GM18870 (cell line): ENCODE results near the gene THAP11.

Experiments used
- ATAC-seq: cut with Tn5 transposase; IDR thresholded peaks from one replicate; pipeline ENCODE4 v1.9.1; 2021; ENCODE audit warnings: moderate library complexity; ENCODE audit not compliant: unreplicated experiment

Gene THAP11

DNA sequence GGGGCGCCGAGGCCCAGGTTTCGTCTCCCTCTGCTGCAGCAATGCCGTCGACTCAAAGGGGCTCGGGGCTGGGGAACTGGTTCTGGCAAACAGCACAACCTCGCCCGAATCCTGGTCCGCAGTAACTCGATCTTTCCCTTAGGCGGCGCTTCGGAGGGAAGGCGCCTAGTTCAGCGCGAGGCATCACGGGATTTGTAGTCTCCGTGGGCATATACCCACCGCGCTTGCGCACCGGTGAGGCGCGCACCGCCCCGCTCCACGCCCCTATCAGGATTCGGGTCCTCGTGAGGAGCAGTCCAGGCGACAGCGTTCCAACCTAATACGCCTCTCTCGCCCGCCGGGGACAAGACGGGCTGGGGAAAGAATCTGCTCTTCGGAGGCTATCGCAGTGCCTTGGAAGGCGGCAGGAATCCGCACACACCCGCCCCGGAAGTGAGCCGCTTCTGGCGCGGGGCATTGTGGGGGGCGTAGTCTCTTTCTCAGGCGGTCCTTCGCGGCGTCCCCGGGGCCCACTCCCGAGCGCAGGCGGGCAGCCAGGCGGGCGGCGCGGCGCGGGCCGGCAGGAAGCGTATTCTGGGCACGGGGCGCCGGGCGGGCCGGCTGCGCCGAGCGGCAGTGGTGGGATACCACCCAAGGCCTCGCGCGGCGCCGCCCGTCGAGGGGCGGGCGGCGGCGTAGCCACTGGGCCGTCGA is at the start of gene THAP11:
Gene THAP11, plus strand, starts transcription at position 505 of the 693 bp plus-strand sequence. CDS start 235 bp downstream, outside the sequence.
- peak; percentile 47 for ATAC-seq

DNA sequence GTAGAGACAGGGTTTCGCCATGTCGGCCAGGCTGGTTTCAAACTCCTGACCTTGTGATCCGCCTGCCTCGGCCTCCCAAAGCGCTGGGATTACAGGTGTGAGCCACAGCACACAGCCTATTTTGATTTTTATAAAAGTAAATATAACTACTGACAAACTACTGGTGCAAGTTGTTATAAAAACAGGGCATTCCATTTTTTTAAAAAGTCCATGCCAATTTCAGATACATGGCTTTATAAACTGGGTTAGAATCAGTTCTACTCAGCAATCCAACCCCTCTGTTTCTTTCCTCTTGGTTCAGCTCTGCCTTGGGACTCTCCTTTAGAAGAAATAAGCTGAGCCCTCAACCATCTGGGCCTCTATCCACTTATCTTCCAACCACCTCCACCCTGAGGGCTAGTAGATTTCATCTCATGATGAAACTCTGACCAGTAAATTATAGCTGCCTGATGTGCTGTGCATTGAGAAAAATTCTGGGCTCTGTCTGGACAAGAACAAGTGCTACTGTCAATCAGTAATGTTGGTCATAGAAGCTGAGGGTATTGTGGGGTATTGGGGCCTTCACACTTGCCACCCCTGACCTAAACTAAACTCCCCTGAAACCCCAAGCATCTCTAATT is 45.9 kb upstream of the THAP11 start:
- no peak for ATAC-seq

DNA sequence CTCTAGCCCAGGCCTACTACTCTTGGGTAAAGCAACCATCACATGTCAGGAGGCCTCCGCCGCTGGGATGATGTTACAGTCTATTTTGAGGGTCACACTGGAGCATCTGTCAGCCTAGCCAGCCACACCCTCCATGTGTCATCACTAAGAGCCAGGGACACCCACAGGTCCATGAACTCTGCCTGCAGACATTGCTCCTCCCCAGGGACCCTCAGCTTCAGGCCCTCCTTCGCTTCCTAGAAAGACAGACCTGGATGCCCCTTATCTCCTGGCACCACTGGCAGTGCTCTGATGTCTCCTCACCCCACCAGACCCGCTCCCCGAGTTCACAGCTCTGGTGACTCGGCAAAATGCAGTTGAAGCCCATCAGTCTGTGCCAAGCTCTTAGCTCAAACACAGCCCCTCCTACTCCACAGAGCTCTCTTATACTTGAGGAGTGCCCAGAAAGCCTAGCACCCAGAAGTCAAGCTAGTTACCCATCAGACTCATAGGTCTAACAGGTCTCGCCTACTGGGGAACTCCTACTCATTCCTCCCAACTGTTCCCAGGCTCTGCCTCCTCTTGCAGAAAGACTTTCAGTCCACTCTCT is 41.7 kb upstream of the THAP11 start:
- ATAC-seq: no peak

DNA sequence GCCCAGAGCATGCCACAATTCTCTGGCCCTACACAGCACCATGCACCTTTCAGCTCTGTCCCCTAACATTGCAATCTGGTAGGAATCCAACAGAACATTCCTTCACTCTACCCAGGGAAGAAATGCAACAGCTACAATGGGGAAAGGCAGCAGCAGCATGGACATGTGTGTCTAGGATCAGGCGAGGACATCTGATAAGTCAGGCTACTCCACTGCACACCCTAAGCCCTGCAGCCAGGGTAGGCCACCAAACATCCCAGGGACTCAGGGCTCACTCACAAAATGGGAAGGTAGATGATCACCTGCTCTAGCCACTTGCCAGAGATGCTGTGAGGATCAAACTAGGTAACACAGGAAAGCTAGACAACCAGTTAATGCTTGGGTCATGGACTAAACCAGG is 40.9 kb upstream of the THAP11 start:
- no peak for ATAC-seq

DNA sequence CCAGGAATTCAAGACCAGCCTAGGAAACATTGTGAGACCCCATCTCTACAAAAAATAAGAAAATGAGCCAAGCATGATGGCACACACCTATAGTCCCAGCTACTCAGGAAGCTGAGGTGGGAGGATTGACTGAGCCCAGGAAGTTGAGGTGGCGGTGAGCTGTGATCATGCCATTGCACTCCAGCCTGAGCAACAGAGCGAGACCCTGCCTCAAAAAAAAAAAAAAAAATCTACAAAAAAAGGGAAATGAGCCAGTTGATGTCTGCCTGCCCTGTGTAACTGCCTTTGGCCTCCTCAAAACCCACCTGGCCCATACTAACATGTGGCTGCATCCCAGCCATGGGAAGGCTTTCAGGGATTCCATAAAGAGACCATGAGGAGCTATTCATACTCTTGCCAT is 40.2 kb upstream of the THAP11 start:
- no peak for ATAC-seq

DNA sequence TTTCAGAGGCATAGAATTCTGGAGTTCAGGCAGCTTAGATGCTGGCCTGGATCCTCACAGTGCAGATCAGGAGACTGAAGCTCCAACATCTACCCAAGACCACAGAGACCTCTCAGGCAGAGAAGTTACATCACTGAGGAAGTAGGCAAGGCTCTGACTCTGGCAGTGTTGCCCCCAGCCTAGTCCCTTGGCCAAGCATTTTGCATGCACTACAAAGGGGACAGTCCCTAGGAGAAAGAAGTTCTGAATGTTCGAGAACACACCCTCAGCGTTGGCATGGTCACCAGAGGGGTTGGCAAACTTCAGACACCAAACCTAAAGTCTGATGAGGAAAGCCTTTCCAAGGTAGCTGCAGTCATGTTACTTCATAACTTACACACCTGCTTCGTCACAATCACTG is 38.2 kb upstream of the THAP11 start:
- no peak for ATAC-seq

DNA sequence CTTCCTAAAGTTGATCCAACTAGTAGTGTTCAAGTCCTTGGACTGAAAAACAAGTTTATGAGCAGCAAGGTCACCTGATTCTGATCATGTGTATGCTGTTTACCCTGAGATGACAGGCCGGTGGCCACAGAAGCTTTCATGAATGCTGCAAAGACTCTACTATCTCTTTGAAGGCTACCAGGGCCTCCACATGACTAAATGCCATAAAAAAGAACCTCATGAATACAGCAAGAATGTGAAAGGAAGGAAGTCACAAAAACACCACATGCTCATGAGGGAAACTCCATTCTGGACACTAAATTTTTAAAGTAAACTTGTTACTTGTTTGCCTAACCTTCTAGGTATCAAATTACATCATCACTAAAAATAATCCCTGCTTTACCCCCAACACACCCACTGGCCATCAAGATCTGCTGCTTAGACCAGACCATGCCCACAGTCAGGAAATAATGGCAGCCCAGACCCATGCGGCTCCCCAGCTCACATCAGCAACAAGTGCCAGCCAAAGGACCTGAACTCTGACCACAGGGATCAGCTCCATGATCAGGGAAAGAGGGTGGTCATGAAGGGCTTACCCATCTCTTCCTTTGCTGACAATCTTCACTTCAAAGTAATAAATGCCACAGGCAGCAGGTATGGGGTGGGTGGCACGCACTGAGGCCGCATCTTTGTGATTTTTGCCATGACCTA is 37.1 kb upstream of the THAP11 start:
- ATAC-seq: no peak

DNA sequence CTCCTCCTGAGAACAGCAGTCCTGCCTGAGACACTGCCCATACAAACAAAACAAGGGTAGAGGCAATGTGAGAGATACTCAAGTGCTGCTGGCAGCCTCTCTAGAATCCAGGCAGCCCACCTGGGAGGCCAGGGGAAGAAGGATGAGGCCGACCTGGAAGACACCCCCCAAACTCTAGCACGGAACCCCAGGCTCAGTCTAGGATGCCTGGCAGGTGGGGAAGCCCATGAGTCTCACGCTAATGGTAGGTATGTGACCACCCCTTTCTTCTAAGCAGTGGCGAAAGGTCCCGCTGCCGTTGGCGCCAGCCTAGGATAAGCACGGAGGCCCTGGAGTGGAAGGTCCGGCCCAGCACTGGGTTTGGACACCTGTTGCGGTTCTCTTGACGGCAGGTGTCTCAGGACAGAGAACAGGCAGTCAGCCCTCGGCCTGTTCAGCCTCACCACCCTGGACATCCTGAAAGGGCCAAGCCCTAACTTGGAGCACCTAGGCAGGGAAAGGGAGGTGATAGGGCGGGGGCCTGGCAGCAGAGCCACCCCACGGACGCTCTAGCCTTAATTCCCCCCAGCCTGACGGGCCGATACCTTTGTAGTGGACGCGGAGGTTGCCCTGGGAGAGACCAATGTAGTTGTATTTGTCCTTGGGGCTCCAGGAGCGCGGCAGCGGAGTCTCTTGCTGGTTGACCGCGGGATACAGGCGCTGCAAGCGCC is 36.2 kb upstream of the THAP11 start:
- ATAC-seq: peak; percentile 3

DNA sequence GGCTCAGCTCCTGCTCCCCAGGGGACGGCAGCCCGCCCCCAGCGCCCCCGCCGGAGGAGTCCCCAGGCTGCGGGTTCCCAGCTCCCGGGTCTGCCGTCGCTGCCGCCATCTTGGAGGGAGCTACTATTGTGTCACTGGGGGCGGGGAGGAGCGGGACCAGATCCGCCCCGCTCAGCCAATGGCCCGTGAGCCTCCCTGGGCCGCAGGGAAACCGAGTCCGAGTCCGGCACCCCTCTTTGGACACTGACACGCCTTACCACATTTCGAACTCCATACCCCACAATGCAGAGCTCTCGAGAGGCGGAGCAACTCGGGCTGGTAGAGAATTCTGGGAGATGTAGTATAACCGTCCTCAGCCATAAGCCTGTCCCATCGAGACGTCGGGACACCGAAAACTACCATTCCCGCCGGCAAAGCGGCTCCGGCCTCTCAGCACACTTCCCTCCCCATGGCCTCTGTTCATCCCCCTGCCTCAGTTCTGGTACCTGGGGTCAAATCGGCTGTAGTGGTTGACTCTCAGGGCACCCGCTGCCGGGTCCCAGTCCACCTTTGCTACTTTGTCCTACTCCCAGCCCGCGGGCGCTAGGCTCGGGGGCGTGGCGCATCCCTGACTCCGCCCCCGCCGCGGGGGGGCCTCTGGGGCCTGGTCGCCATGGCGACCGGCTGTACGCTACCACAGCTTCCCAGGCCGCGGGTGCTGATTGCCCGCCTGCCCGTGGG is 35.5 kb upstream of the THAP11 start, which contains the start of the genes RANBP10 and TSNAXIP1:
Gene RANBP10, minus strand, starts transcription at position 133 of the 720 bp plus-strand sequence. Its CDS starts 24 bp downstream, at position 109.
Gene TSNAXIP1, plus strand, starts transcription at position 462 of the 720 bp plus-strand sequence. CDS start 261 bp downstream, outside the sequence.
- peak; percentile 93 for ATAC-seq

DNA sequence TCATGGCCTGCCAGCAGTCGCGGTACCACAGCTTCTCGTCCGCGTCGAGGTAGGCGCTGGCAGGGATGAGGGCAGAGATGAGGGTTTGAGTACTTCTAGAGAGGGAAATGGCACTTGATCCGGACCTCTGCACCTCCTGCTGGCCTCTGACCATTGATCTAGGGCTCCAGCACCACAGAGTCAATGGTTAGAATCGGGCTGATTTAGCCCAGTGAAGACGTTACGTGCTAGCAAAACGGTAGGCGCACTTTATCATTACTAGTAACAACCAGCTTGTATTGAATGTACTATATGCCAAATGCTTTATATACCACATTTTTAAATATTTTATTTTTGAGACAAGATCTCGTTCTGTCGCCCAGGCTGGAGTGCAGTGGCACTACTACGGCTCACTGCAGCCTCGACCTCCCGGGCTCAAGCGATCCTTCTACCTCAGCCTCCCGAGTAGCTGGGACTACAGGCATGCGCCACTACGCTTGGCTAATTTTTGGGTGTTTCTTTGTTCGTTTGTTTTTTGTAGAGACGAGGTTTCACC is 34.9 kb upstream of the THAP11 start:
- no peak for ATAC-seq

DNA sequence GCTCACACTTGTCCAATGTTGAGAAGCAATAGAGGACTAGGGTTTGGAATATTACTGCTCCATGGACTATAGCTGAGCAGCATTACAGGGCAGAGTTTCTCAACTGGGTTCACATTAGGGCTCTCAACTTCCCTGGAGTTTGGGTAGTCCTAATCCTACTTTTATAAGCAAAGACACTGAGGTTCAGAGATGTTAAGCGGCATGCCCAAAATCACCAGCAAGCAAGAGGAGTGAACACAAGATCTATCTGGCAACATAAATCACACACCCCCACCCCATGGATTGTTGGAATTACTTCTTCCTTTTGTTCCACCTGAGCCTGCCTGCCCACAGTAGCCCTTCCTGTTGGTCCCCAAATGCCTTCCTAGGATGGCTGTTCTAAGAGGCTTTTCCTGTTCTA is 30.2 kb upstream of the THAP11 start:
- ATAC-seq: no peak

DNA sequence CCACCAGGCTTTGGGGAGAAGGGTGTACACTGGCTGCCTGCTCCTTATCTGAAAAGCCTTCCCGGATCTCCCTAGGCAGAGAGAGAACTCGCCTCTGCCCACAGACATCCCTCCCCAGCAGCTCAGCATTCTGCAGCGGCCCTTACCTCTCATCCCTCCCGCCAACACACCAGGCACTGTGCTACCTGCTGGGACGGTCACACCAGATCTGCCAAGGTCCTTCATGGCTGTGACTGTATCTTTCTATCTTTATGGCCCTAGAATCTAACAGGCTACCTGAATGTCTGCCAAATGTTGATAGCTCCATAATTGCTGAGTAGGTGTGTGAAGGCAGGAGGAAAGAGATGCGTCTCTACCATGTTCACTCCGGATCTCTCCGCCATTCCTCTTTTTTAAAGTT is 27.6 kb upstream of the THAP11 start:
- no peak for ATAC-seq

DNA sequence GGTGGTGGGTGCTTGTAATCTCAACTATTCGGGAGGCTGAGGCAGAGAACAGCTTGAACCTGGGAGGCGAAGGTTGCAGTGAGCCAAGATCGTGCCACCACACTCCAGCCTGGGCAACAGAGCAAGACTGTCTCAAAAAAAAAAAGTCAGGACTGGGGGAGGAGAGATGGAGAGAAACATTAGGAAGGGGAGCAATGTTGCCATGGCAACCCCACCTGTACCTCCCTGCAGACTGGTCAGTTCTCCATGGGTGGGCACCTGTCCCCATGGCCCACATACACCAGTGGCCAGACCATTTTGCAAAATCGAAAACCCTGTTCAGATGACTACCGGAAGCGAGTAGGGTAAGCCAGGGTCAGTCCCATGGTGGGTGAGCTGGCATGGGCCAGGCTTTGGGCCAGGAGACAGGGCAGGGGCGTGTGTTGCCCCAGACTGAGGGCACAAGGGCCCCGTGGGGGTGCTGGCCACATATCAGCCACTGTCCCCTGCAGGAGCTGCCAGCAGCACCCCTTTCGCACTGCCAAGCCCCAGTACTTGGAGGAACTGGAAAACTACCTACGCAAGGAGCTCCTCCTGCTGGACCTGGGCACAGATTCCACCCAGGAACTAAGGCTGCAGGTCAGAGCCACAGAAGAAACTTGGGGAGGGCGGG is 21.4 kb upstream of the THAP11 start:
- no peak for ATAC-seq

DNA sequence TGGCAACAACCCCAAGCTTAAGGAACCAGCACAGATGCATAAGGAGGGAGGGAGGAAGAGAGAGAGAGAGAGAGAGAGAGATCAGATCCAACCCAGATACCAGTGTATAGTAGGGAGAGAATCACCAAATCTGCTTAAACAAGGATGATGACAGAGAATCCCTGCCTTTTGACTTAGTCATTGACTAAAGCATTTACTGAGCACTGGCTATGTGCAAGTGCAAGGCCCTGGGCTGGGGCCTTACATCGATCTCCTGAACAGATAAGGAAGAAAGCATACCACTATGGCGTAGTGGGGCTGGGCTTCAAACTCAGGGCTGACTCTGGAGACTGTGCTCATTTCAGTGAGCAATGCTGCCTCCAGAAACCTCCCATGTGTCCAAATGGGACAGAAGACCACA is 19.6 kb upstream of the THAP11 start:
- no peak for ATAC-seq

DNA sequence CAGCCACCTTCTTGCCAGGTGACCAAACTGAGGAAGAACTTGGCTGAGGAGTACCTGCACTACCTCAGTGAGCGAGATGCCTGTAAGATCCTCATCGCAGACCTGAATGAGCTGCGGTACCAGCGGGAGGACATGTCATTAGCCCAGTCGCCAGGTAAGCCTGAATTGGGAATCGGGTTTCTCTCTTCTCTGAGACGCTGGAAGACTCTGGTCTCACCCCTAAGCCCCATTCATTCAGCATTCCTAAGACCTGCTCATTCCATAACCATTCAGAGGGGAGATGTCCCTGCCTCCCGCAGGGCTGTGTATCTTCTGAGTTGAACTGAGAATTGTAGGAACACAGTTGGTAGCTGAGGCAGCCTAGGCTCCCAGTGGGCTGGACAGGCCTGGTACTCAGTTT is 17.0 kb upstream of the THAP11 start:
- no peak for ATAC-seq

DNA sequence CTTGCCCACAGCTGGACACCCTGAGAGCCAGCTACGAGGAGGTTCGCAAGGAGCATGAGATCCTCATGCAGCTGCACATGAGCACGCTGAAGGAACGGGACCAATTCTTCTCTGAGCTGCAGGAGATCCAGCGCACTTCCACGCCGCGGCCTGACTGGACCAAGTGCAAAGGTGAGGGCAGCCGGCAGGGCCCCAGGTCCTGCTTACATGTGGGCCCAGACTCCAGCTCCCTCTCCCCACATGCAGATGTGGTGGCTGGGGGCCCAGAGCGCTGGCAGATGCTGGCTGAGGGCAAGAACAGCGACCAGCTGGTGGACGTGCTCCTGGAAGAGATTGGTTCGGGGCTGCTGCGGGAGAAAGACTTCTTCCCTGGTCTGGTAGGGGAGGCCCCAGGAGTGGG is 16.2 kb upstream of the THAP11 start:
- no peak for ATAC-seq

DNA sequence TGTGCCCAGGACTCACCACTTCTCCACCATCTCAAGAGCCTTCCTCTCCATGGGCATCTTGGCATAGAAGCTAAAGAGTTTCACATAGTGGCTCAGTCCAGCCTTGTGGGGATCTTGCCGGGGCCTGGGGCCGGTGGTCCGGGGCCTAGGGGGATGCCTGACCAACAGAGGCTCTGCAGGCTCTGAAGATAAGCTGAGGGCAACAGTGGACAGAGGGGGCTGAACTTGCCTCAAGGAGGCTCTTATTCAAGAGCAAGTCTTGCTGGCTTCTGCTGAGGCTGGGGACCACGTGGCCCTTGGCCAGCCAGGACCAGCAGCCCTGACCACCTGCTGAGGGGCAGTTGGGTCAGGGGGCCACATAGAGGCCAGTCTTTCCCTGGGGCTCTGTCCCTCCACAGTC is 13.5 kb upstream of the THAP11 start:
- no peak for ATAC-seq

DNA sequence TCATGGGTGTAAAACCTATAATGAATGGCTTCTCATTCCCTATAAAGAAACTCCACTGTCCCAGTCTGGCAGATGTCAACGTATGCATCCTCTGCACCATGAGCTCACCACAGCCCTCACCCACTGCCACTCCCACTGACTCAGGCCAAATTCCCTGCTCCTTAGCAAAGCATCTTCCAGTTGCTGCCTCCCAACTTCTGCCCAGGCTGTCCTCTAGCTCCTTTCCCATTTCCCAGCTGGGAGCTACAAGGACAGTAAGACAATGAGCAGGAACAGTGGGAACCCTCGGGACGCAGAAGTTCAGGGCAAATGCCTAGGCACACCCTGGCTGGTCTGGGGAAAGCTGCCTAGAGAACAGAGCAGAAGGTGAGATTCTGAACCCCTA is 9.1 kb upstream of the THAP11 start:
- ATAC-seq: no peak

DNA sequence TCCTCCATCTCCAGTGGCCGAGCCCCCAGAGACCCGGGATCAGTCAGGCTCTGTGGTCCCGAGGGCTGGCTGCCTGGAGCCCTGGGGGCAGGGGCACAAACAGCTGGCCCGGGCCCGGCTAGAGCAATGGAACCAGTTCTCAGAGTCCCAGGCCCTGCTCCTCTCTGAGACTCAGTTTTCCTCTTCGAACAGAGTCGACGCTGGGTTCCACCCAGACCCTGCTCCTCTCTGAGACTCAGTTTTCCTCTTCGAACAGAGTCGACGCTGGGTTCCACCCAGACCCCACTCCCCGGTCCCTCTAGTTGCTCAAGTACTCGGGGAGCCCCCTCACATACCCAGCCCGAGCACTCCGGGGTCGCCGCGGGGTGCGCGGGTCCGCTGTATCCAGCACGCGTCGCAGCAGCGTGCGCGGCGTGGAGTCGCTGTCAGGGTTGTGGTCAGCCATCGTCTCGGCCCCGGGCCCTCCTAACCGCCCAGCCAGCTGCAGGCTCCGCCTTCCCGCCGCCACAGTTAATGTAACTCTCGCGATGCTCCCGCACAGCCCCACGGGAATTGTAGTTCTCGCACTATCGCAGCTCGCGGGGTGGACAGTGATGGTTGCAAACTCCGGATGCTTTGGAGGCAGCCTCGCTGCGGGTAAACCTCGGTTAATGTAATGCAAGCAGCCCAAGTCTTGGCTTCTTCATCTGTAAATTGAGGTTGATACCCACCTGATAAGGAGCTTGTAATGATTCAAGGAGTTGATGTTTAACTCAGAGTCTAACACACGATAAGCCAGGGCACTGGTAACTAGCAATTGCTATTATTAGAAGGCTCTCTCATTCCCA is 8.5 kb upstream of the THAP11 start:
- peak; percentile 90 for ATAC-seq
